ENCODE results near the gene ATP5MC3.

DNA sequence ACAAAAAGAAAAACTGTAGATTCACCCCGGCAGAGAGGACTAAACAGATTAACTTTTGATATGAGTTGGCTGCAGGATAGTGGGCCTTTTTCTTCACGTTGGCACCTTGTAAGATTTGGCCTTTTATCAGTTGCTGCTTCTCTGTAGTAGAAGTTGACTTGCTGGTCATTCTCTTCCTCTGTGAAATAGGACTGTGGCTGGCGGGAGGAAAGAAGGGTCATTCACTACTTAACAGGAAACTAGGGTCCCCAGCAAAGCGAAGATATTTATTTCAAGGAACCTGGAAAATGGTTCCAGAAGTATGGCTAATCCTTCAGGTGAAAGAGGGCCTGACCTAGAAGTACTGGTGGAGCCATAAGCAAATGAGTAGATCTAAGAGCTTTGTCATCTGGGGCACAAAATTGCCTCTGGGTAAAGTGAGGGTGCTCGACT, 383 bp upstream of the ATP5MC3 start:
- TF ChIP-seq, protein P1, sequence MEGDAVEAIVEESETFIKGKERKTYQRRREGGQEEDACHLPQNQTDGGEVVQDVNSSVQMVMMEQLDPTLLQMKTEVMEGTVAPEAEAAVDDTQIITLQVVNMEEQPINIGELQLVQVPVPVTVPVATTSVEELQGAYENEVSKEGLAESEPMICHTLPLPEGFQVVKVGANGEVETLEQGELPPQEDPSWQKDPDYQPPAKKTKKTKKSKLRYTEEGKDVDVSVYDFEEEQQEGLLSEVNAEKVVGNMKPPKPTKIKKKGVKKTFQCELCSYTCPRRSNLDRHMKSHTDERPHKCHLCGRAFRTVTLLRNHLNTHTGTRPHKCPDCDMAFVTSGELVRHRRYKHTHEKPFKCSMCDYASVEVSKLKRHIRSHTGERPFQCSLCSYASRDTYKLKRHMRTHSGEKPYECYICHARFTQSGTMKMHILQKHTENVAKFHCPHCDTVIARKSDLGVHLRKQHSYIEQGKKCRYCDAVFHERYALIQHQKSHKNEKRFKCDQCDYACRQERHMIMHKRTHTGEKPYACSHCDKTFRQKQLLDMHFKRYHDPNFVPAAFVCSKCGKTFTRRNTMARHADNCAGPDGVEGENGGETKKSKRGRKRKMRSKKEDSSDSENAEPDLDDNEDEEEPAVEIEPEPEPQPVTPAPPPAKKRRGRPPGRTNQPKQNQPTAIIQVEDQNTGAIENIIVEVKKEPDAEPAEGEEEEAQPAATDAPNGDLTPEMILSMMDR (IDR thresholded peaks at IDR 0.05) = no peak
- TF ChIP-seq POLR2A (IDR thresholded peaks at IDR 0.05) = no peak
